ENCODE results near the gene CLIP3. TPM values are rescaled to one million over a fixed set of nuclear protein-coding genes. Genes with fewer than 3 reads are reported as not detected.

CLIP3 gene
- total RNA-seq, 6 donors from 2014 or later, result 3.0 to 13.0 (median 6.4) TPM

- Histone ChIP-seq H3K9me3 (no peaks in the 10 kb centered on the region), H3K27me3 (no peaks in the 10 kb centered on the region), H3K27ac (no peak overlapping the region), H3K4me1 (peaks cover 5 to 22% (median 12%) of the 10 kb centered on the region in 4 donors), H3K4me3 (no peak overlapping the region), H3K36me3 (peaks cover 0 to 40% (median 4%) of the 10 kb centered on the region in 4 donors)
- 97 to 100% methylated on average over 3 of the region's 3 CpGs for WGBS, 2 donors
- DNase-seq (no peak), ATAC-seq (ENCODE audit: low FRiP score in 2 of 2) (no peak)
- TF ChIP-seq POLR2AphosphoS5 (IDR thresholded peaks at IDR 0.05), result no peak
- TF ChIP-seq EP300 (IDR thresholded peaks at IDR 0.05), result no peak
- TF ChIP-seq, protein P1, sequence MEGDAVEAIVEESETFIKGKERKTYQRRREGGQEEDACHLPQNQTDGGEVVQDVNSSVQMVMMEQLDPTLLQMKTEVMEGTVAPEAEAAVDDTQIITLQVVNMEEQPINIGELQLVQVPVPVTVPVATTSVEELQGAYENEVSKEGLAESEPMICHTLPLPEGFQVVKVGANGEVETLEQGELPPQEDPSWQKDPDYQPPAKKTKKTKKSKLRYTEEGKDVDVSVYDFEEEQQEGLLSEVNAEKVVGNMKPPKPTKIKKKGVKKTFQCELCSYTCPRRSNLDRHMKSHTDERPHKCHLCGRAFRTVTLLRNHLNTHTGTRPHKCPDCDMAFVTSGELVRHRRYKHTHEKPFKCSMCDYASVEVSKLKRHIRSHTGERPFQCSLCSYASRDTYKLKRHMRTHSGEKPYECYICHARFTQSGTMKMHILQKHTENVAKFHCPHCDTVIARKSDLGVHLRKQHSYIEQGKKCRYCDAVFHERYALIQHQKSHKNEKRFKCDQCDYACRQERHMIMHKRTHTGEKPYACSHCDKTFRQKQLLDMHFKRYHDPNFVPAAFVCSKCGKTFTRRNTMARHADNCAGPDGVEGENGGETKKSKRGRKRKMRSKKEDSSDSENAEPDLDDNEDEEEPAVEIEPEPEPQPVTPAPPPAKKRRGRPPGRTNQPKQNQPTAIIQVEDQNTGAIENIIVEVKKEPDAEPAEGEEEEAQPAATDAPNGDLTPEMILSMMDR (IDR thresholded peaks at IDR 0.05), result no peak
- no peak for TF ChIP-seq POLR2A (IDR thresholded peaks at IDR 0.05)
These were observed 31.1 kb downstream of the CLIP3 start for GRCh38 chr19:36001605-36002004.

DNA sequence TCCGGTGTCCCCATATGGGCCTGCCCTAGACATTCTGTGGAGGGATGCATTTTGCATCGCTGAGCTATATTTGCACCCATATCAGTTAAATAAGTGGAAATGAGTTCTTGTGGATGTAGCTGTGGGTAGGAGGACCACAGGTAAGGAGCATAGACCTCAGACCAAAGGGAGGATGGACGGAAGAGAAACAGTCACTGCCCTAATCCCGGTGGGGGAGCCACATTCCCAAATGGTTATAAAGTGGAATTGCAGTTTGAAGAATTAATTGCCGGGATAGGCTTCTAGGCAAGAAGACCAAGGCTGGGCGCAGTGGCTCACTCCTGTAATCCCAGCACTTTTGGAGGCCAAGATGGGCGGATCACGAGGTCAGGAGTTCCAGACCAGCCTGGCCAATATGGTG is 35.9 kb downstream of the CLIP3 start:
- peaks cover 25 to 46% (median 30%) of the 10 kb centered on the region in 4 donors for H3K4me1 ChIP-seq
- H3K4me3 ChIP-seq, result peak overlapping the region in 1 of 4 donors; percentile 67
- H3K27ac ChIP-seq, result no peak overlapping the region
- TF ChIP-seq, protein P1 (IDR thresholded peaks at IDR 0.05), result no peak
- TF ChIP-seq POLR2AphosphoS5 (IDR thresholded peaks at IDR 0.05), result no peak
- TF ChIP-seq EP300 (IDR thresholded peaks at IDR 0.05), result no peak
- TF ChIP-seq POLR2A (IDR thresholded peaks at IDR 0.05), result no peak
- WGBS, 2 donors, result 93 to 95% methylated on average over 8 of the region's 8 CpGs
- no peaks in the 10 kb centered on the region for H3K9me3 ChIP-seq
- H3K27me3 ChIP-seq, result no peaks in the 10 kb centered on the region
- DNase-seq (no peak), ATAC-seq (ENCODE audit: low FRiP score in 2 of 2) (no peak)
- peaks cover 0 to 24% (median 4%) of the 10 kb centered on the region in 4 donors for H3K36me3 ChIP-seq

DNA sequence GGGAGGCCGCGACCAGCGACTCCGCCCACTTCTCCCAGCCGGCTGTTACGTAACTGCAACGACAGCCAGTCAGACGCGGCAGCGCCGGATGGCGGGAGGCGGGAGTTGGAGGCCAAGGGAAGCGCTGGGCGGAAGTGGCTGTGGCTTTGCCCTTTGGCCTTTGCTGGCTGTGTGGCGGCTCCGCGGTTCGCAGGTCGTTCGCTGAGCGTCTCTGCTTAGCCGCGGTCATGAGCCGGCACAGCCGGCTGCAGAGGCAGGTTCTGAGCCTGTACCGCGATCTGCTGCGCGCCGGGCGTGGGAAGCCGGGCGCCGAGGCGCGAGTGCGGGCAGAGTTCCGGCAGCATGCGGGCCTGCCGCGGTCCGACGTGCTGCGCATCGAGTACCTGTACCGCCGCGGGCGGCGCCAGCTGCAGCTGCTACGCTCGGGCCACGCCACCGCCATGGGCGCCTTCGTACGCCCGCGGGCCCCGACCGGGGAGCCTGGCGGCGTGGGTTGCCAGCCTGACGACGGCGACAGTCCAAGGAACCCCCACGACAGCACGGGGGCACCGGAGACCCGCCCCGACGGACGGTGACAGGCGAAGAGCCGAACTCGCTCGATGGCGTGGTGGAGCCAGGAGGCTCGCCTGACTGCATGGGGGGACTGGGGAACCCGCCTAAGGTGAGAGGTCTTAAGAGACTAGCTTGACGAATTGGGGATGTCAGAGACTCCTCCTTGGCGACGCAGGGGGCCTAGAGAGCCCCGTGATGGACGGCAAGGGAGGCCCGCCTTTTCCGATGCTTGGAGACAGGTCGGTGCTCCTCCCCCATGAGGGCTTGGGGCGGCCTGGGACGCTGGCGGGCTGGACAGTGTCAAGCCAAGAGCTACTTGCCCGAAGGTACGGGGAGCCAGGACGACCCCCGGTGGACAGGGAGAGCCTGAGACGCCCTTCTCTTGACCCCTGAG is 37.4 kb downstream of the CLIP3 start, which contains the start of gene SDHAF1:
SDHAF1 (plus strand) TSS at position 141 of the 946 bp plus-strand sequence; CDS start at position 228, 87 bp downstream.
- Histone ChIP-seq H3K27me3 (no peaks in the 10 kb centered on the region), H3K27ac (peak within 1 kb of the TSS; percentile 77 to 87 (median 82)), H3K4me3 (peak within 1 kb of the TSS; percentile 67 to 99 (median 86)), H3K36me3 (peaks cover 0 to 16% (median 4%) of the 10 kb centered on the region in 4 donors), H3K9me3 (no peaks in the 10 kb centered on the region), H3K4me1 (peaks cover 25 to 46% (median 30%) of the 10 kb centered on the region in 4 donors)
- 0% methylated on average over 1 to 58 of the region's 97 CpGs for WGBS, 2 donors
- ATAC-seq (ENCODE audit: low FRiP score in 2 of 2), result peak; percentile 94 to 98
- peak; percentile 92 to 96 for TF ChIP-seq POLR2AphosphoS5 (IDR thresholded peaks at IDR 0.05)
- peak in 2 of 4 donors; percentile 62 to 82 for TF ChIP-seq POLR2A (IDR thresholded peaks at IDR 0.05)
- TF ChIP-seq EP300 (IDR thresholded peaks at IDR 0.05), result no peak
- TF ChIP-seq, protein P1 (IDR thresholded peaks at IDR 0.05), result peak in 3 of 6 experiments; percentile 8 to 17 (median 14)
- DNase-seq, result peak; percentile 97 to 98

- TF ChIP-seq POLR2AphosphoS5 (IDR thresholded peaks at IDR 0.05) (no peak), POLR2A (IDR thresholded peaks at IDR 0.05) (no peak), EP300 (IDR thresholded peaks at IDR 0.05) (no peak)
- TF ChIP-seq, protein P1 (IDR thresholded peaks at IDR 0.05), result no peak
- 41 to 58% methylated on average over 28 to 34 of the region's 49 CpGs for WGBS, 2 donors
- Histone ChIP-seq H3K4me3 (peak overlapping the region; percentile 16 to 99 (median 70)), H3K4me1 (peaks cover 22 to 36% (median 25%) of the 10 kb centered on the region in 4 donors), H3K27me3 (no peaks in the 10 kb centered on the region), H3K27ac (peak overlapping the region in 2 of 4 donors; percentile 79 to 87), H3K36me3 (peaks cover 0 to 16% (median 4%) of the 10 kb centered on the region in 4 donors), H3K9me3 (no peaks in the 10 kb centered on the region)
- peak; percentile 25 to 79 for DNase-seq
- peak in 1 of 2 donors; percentile 4 for ATAC-seq (ENCODE audit: low FRiP score in 2 of 2)
These were observed 38.6 kb downstream of the CLIP3 start for GRCh38 chr19:35993923-35994598.

Measured in upper lobe of left lung (tissue), 6 donors.